Measurements from ENCODE around the gene C20orf173. TPM values are rescaled to one million over a fixed set of nuclear protein-coding genes. Genes with fewer than 3 reads are reported as not detected.
"Not testable (repeated sequence)": the region's sequence is repeated elsewhere in the genome, so short reads cannot be mapped to it uniquely, and the experiment has no call there.

C20orf173 gene
- total RNA-seq, 1 experiment from 2014 or later, result not detected

GRCh38 chr20:35546127-35546526 is 16.7 kb upstream of the C20orf173 start:
- DNase-seq (ENCODE audit: low spot score), result no peak
- H3K27me3 Mint-ChIP-seq (ENCODE audit: low read depth), result no peaks in the 10 kb centered on the region
- TF ChIP-seq ARID4B (CRISPR knock-in tag; IDR thresholded peaks at IDR 0.05; ENCODE audit: borderline replicate concordance), result no peak
- TF ChIP-seq E2F1 (CRISPR knock-in tag; IDR thresholded peaks at IDR 0.05), result no peak
- no peak for TF ChIP-seq ZNF263 (CRISPR knock-in tag; IDR thresholded peaks at IDR 0.05; ENCODE audit: low read depth)
- TF ChIP-seq RORB (CRISPR knock-in tag; IDR thresholded peaks at IDR 0.05), result no peak
- no peak for TF ChIP-seq PRDM15 (CRISPR knock-in tag; IDR thresholded peaks at IDR 0.05)
- TF ChIP-seq EMX1 (CRISPR knock-in tag; IDR thresholded peaks at IDR 0.05), result no peak
- TF ChIP-seq ELF4 (CRISPR knock-in tag; IDR thresholded peaks at IDR 0.05; ENCODE audit: low read depth), result no peak
- no peak for TF ChIP-seq ZSCAN18 (CRISPR knock-in tag; IDR thresholded peaks at IDR 0.05)
- TF ChIP-seq CBFB (CRISPR knock-in tag; IDR thresholded peaks at IDR 0.05; ENCODE audit: low read depth), result no peak
- TF ChIP-seq ZNF232 (CRISPR knock-in tag; IDR thresholded peaks at IDR 0.05), result no peak
- no peak for TF ChIP-seq PRRX2 (CRISPR knock-in tag; IDR thresholded peaks at IDR 0.05)
- TF ChIP-seq HMGA2 (CRISPR knock-in tag; IDR thresholded peaks at IDR 0.05), result no peak
- TF ChIP-seq ERG (CRISPR knock-in tag; IDR thresholded peaks at IDR 0.05), result no peak
- TF ChIP-seq CREB1 (CRISPR knock-in tag; IDR thresholded peaks at IDR 0.05), result no peak
- no peak for TF ChIP-seq FOXK1 (CRISPR knock-in tag; IDR thresholded peaks at IDR 0.05)
- H3K9me3 Mint-ChIP-seq, result no peaks in the 10 kb centered on the region
- H3K4me3 Mint-ChIP-seq, result no peak overlapping the region
- ChIA-PET CTCF (no interaction called here), POLR2A (no interaction called here)
- peaks cover 27% of the 10 kb centered on the region for H3K36me3 Mint-ChIP-seq
- peaks cover 7% of the 10 kb centered on the region for H3K4me1 Mint-ChIP-seq
- ATAC-seq, result no peak
- H3K27ac Mint-ChIP-seq, result no peak overlapping the region

GRCh38 chr20:35544941-35545340 is 15.5 kb upstream of the C20orf173 start:
- H3K27ac Mint-ChIP-seq; H3K9me3 Mint-ChIP-seq; ATAC-seq; DNase-seq (ENCODE audit: low spot score); H3K27me3 Mint-ChIP-seq (ENCODE audit: low read depth); H3K4me3 Mint-ChIP-seq; CTCF ChIA-PET: not testable (repeated sequence)
- POLR2A ChIA-PET, result interaction anchor here (0.6 kb wide), 1 partner anchor 56 kb away, joined by 3 read pairs; no protein-coding TSS in a partner anchor
- peaks cover 24% of the 10 kb centered on the region for H3K36me3 Mint-ChIP-seq
- H3K4me1 Mint-ChIP-seq, result peaks cover 15% of the 10 kb centered on the region
